OCI-LY1 (cell line): ENCODE data around the gene PRKG1.

Source experiments
- CTCF ChIP-seq: fragments of 200-600 bp; sonication (generic), shearing (Covaris generic); IDR thresholded peaks from 2 replicates; pipeline ENCODE4 v1.5.1; 2017; ENCODE audit warnings: mild to moderate bottlenecking, antibody characterized with exemption, low read length, moderate library complexity, mixed read lengths
- EZH2 ChIP-seq: fragments of 200-600 bp; sonication (generic), shearing (Covaris generic); IDR thresholded peaks from 2 replicates; pipeline ENCODE4 v1.8.0; 2017; ENCODE audit warnings: borderline replicate concordance, mixed run types, mild to moderate bottlenecking, antibody characterized with exemption, low read length, moderate library complexity, mixed read lengths

- TF ChIP-seq EZH2 (no peak), CTCF (no peak)
Measured at GRCh38 chr10:51344371-51344770, 270.1 kb downstream of the PRKG1 start.
